ENCODE results near the gene SMIM24.

DNA sequence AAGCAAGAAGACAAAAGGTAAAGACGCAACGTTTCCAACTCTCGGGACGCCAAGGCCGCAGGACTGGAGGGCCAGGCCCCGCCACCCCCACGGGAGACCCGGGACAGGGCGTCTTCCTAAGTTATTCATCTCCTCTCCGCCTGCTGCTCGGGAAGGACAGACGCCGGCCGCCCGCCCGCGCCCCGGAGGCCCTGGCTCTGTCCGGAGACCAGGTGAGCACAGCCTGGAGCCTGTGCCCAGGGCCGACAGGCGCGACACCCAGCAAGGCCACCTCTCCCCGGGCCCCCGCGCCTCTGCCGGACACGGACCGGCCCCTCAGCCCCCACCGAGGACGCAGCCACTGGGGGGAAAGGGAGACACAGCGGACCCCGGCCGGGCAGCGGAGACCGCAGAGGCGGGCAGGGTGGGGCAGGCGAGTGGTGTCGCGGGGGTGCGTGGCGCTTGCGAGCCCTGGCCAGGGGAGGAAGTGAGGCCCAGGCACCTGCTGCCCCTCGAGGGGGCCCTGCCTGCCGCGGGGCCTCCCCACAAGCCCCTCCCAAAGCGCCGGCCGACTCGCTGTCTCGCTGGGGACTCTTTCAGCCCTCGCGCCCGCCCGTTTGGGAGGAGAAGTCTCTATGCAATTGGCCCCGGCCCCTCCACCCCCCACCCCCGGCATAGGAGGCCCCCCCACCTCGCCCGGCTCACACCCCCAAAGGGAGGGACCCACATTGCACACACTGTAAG, 17.2 kb downstream of the SMIM24 start:
- TF ChIP-seq CTCF (IDR thresholded peaks at IDR 0.05) (no peak), ZFX (IDR thresholded peaks at IDR 0.05; ENCODE audit: borderline replicate concordance) (no peak)
